NCI-H1105 (cell line): ENCODE measurements around the gene THAP3.

Experiments
- DNase-seq: peaks from one replicate; lab custom pipeline; 2025; lab: John Stamatoyannopoulos, UW

Gene THAP3

GRCh38 chr1:6674771-6675170, 50.1 kb downstream of the THAP3 start:
- DNase-seq, result no peak

- DNase-seq, result no peak
Observed at GRCh38 chr1:6675941-6676340, 51.3 kb downstream of the THAP3 start.
